ENCODE results near the gene CNTF. TPM values are rescaled to one million over a fixed set of nuclear protein-coding genes. Genes with fewer than 3 reads are reported as not detected.

The CNTF gene
- polyA plus RNA-seq, 1 of the 3 experiments (the other 2 are of a cell fraction) = 0.87 TPM

DNA sequence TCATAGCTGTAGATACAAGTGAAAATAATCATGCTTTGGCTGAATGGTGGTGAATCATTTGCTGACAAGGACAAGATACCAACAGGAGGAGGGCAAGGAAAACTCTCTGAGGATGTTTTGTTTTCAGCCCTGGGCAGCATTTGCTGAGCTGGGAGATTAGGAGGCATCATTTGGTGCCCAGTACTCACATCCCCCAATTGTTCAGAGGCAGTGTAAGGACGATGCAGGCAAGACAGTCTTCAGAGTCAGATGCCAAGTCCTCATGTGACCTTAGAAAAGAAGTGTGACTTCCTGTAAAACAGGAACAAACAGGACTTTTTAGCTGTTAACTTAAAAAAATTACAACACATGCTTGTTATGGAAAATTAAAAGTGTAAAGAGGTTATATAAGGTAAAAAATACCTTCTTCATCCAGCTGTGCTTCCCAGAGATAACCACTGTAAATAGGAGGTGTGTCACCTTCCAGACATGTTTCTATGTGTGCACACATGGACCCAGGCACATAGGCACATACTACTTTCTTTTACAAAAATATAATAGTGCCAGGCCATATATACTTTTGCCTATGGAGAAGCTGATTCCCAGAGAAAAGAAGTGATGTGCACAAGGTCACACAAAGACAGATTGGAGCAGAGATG lies 18.0 kb downstream of the CNTF start:
- WGBS (ENCODE audit: low lambda C conversion rate) = 0% methylated on average over 1 of the region's 1 CpG
- no peak for DNase-seq
- Histone ChIP-seq H2AFZ (ENCODE audit: low read depth) (no peak overlapping the region), H3K4me3 (ENCODE audit: low read depth in 2 of 2, low read length in 1 of 2) (no peak overlapping the region), H3K4me2 (no peak overlapping the region), H3K79me2 (ENCODE audit: insufficient read depth) (no peaks in the 10 kb centered on the region), H3K27me3 (ENCODE audit: insufficient read depth) (peaks cover 10% of the 10 kb centered on the region; the same call in 1 of the 2 replicates), H3K9ac (no peak overlapping the region), H4K20me1 (ENCODE audit: insufficient read depth) (no peaks in the 10 kb centered on the region), H3K4me1 (ENCODE audit: control insufficient read depth in 1 of 2, insufficient read depth in 2 of 2, low read depth in 1 of 2, low read length in 1 of 2) (no peaks in the 10 kb centered on the region), H3K9me3 (no peaks in the 10 kb centered on the region), H3K36me3 (replicated peaks in 1 of 2; ENCODE audit: control insufficient read depth in 1 of 2, insufficient read depth in 2 of 2, low read length in 1 of 2) (no peaks in the 10 kb centered on the region), H3F3A (replicated peaks; ENCODE audit: insufficient read depth) (no peaks in the 10 kb centered on the region), H3K9me2 (no peaks in the 10 kb centered on the region), H3K27ac (ENCODE audit: low read depth in 2 of 2, low read length in 1 of 2) (no peak overlapping the region)
- CTCF ChIA-PET = interaction anchor here (1.2 to 2.7 kb wide), 4 partner anchors 11 to 15 kb away, joined by 4 to 13 read pairs (median 4); no protein-coding TSS in a partner anchor
- POLR2A ChIA-PET = no interaction called here
- TF ChIP-seq MXI1 (IDR thresholded peaks at IDR 0.05; ENCODE audit: low read depth, low read length) (no peak), EP300 (IDR thresholded peaks at IDR 0.05; ENCODE audit: borderline replicate concordance in 1 of 2, low read depth in 1 of 2, low read length in 1 of 2) (no peak)

DNA sequence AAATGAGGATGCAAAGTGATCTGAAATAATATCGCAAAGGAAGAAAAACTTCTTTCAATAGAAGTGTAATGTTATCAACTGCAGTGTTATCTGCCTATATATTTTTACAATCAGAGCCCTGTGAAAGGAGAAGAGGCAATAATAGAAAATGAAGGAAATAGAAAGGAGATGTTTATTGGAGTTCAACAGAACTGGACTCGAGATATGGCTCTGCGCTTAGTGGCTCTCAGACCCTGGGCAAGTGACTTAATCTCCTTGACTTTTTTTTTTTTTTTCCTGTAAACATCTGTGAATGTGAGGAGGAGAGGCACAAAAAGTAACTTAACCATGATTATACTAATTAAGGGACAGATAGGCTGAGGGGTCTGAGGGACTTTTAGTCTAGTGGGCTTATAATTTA lies 18.9 kb downstream of the CNTF start:
- WGBS (ENCODE audit: low lambda C conversion rate) = 67% methylated on average over 3 of the region's 3 CpGs
- ChIA-PET POLR2A (no interaction called here), CTCF (interaction anchor here (0.9 to 1.4 kb wide), 2 partner anchors 14 to 73 kb away, joined by 3 to 4 read pairs; no protein-coding TSS in a partner anchor)
- TF ChIP-seq SIN3A (IDR thresholded peaks at IDR 0.05; ENCODE audit: borderline replicate concordance, low read depth, low read length) (no peak), GATA2 (CRISPR knock-in tag; IDR thresholded peaks at IDR 0.05) (no peak), MXI1 (IDR thresholded peaks at IDR 0.05; ENCODE audit: low read depth, low read length) (no peak), NFIC (IDR thresholded peaks at IDR 0.05; ENCODE audit: borderline replicate concordance) (no peak), EP300 (IDR thresholded peaks at IDR 0.05; ENCODE audit: borderline replicate concordance in 1 of 2, low read depth in 1 of 2, low read length in 1 of 2) (no peak), RCOR1 (IDR thresholded peaks at IDR 0.05; ENCODE audit: low read length) (no peak), SMC3 (IDR thresholded peaks at IDR 0.05; ENCODE audit: low read depth, low read length) (no peak), RAD21 (IDR thresholded peaks at IDR 0.05; ENCODE audit: low read length) (no peak), ELF1 (IDR thresholded peaks at IDR 0.05) (no peak), RFX5 (IDR thresholded peaks at IDR 0.05; ENCODE audit: low read length) (no peak), NRF1 (IDR thresholded peaks at IDR 0.05; ENCODE audit: low read depth, low read length) (no peak)
- TF ChIP-seq, protein P1, sequence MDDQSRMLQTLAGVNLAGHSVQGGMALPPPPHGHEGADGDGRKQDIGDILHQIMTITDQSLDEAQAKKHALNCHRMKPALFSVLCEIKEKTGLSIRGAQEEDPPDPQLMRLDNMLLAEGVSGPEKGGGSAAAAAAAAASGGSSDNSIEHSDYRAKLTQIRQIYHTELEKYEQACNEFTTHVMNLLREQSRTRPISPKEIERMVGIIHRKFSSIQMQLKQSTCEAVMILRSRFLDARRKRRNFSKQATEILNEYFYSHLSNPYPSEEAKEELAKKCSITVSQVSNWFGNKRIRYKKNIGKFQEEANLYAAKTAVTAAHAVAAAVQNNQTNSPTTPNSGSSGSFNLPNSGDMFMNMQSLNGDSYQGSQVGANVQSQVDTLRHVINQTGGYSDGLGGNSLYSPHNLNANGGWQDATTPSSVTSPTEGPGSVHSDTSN (IDR thresholded peaks at IDR 0.05) = no peak
- TF ChIP-seq, protein P2, sequence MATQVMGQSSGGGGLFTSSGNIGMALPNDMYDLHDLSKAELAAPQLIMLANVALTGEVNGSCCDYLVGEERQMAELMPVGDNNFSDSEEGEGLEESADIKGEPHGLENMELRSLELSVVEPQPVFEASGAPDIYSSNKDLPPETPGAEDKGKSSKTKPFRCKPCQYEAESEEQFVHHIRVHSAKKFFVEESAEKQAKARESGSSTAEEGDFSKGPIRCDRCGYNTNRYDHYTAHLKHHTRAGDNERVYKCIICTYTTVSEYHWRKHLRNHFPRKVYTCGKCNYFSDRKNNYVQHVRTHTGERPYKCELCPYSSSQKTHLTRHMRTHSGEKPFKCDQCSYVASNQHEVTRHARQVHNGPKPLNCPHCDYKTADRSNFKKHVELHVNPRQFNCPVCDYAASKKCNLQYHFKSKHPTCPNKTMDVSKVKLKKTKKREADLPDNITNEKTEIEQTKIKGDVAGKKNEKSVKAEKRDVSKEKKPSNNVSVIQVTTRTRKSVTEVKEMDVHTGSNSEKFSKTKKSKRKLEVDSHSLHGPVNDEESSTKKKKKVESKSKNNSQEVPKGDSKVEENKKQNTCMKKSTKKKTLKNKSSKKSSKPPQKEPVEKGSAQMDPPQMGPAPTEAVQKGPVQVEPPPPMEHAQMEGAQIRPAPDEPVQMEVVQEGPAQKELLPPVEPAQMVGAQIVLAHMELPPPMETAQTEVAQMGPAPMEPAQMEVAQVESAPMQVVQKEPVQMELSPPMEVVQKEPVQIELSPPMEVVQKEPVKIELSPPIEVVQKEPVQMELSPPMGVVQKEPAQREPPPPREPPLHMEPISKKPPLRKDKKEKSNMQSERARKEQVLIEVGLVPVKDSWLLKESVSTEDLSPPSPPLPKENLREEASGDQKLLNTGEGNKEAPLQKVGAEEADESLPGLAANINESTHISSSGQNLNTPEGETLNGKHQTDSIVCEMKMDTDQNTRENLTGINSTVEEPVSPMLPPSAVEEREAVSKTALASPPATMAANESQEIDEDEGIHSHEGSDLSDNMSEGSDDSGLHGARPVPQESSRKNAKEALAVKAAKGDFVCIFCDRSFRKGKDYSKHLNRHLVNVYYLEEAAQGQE (IDR thresholded peaks at IDR 0.05; ENCODE audit: low read depth, low read length) = no peak
- TF ChIP-seq, protein P3, sequence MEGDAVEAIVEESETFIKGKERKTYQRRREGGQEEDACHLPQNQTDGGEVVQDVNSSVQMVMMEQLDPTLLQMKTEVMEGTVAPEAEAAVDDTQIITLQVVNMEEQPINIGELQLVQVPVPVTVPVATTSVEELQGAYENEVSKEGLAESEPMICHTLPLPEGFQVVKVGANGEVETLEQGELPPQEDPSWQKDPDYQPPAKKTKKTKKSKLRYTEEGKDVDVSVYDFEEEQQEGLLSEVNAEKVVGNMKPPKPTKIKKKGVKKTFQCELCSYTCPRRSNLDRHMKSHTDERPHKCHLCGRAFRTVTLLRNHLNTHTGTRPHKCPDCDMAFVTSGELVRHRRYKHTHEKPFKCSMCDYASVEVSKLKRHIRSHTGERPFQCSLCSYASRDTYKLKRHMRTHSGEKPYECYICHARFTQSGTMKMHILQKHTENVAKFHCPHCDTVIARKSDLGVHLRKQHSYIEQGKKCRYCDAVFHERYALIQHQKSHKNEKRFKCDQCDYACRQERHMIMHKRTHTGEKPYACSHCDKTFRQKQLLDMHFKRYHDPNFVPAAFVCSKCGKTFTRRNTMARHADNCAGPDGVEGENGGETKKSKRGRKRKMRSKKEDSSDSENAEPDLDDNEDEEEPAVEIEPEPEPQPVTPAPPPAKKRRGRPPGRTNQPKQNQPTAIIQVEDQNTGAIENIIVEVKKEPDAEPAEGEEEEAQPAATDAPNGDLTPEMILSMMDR (IDR thresholded peaks at IDR 0.05) = no peak
- TF ChIP-seq, protein P4, sequence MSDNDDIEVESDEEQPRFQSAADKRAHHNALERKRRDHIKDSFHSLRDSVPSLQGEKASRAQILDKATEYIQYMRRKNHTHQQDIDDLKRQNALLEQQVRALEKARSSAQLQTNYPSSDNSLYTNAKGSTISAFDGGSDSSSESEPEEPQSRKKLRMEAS (IDR thresholded peaks at IDR 0.05; ENCODE audit: low read depth) = no peak
- Histone ChIP-seq H3K79me2 (ENCODE audit: insufficient read depth) (no peaks in the 10 kb centered on the region), H4K20me1 (ENCODE audit: insufficient read depth) (no peaks in the 10 kb centered on the region), H3F3A (replicated peaks; ENCODE audit: insufficient read depth) (no peaks in the 10 kb centered on the region), H3K9me3 (no peaks in the 10 kb centered on the region), H3K4me3 (ENCODE audit: low read depth in 2 of 2, low read length in 1 of 2) (no peak overlapping the region), H3K4me1 (ENCODE audit: control insufficient read depth in 1 of 2, insufficient read depth in 2 of 2, low read depth in 1 of 2, low read length in 1 of 2) (no peaks in the 10 kb centered on the region), H3K9ac (no peak overlapping the region), H3K9me2 (no peaks in the 10 kb centered on the region), H3K4me2 (no peak overlapping the region), H3K36me3 (replicated peaks in 1 of 2; ENCODE audit: control insufficient read depth in 1 of 2, insufficient read depth in 2 of 2, low read length in 1 of 2) (no peaks in the 10 kb centered on the region), H3K27ac (ENCODE audit: low read depth in 2 of 2, low read length in 1 of 2) (no peak overlapping the region), H2AFZ (ENCODE audit: low read depth) (no peak overlapping the region), H3K27me3 (ENCODE audit: insufficient read depth) (peaks cover 10% of the 10 kb centered on the region; the same call in 1 of the 2 replicates)
- no peak for DNase-seq

Data from SK-N-SH (cell line).